ENCODE measurements around the gene ZNF597.
"Not testable (repeated sequence)": the region's sequence is repeated elsewhere in the genome, so short reads cannot be mapped to it uniquely, and the experiment has no call there.

ZNF597 gene

DNA sequence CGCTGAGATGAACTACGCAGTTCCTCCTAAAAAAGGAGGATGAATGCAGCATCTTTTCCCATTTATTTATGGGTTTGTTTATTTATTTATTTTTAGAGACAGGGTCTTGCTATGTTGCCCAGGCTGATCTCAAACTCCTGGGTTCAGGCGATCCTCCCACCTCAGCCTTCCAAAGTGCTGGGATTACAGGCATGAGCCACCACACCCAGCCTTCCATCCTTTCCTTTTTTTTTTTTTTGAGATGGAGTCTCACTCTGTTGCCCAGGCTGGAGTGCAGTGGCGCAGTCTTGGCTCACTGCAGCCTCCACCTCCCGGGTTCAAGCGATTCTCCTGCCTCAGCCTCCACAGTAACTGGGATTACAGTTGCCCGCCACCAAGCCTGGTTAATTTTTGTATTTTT, 31.6 kb upstream of the ZNF597 start:
- H2AK5ac ChIP-seq (ENCODE audit: low read length); H2AFZ ChIP-seq (ENCODE audit: insufficient read depth, low read length, poor library complexity); H2BK12ac ChIP-seq (ENCODE audit: low read length); H3K4me1 ChIP-seq (ENCODE audit: control insufficient read depth in 1 of 2, insufficient read depth in 2 of 2, low read length in 2 of 2); H3K4me3 ChIP-seq (ENCODE audit: low read depth, low read length); H3K27me3 ChIP-seq (ENCODE audit: insufficient read depth, low read length); H3K27ac ChIP-seq (ENCODE audit: low read depth, low read length); H3K18ac ChIP-seq (ENCODE audit: low read length); H3K9ac ChIP-seq (ENCODE audit: low read length); H4K91ac ChIP-seq (ENCODE audit: low read depth, low read length); H2BK5ac ChIP-seq (ENCODE audit: low read depth, low read length, poor library complexity); H3K79me2 ChIP-seq (ENCODE audit: control insufficient read depth, insufficient read depth, low read length, poor library complexity); H3K4me2 ChIP-seq (ENCODE audit: low read length); H3K9me3 ChIP-seq (ENCODE audit: insufficient read depth, low read depth, low read length); H3K79me1 ChIP-seq (ENCODE audit: low read length); H2BK120ac ChIP-seq (ENCODE audit: insufficient read depth, low read length, poor library complexity); H3K4ac ChIP-seq (ENCODE audit: low read depth, low read length); H4K12ac ChIP-seq (ENCODE audit: low read depth, low read length); H4K8ac ChIP-seq (ENCODE audit: low read depth, low read length); H3K14ac ChIP-seq (ENCODE audit: low read length); H3K23ac ChIP-seq (ENCODE audit: low read length); DNase-seq: not testable (repeated sequence)
- peaks cover 14 to 17% of the 10 kb centered on the region in 2 experiments for H3K36me3 ChIP-seq (ENCODE audit: control insufficient read depth in 1 of 2, insufficient read depth in 2 of 2, low read length in 2 of 2)
- WGBS (ENCODE audit: extremely low coverage, insufficient coverage, insufficient read length), result no CpG with 5 or more reads among the region's 7 CpGs

DNA sequence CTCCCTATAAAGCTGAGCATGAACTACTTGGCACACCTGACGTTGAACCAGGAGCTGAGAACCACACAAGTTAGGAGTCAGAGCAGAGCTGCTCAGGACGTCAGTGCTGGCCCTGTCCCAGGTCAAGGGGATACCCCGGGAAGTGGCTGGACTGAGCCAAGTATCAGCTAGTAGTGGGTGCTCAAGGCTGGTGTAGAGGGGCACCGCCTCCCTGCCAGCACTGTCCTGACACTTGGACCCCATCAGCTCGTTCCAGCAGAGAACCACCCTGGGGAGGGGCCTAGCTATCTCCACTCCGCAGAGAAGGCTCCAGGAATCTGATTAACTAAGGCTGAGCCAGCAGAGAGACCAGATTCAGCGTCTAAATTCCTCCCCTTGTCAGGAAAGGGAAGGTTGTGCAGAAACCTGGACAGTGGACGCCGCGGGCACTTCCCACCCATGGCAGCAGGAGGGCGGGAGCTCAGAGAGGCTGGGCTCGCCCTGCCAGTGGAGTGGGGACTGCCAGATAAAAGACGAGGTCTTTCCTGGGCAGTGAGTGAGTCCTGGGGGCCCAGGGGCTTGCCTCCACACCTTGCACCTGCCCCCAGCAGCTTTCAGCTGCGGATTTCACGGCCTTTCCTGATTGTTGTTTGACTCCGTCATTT, 31.0 kb upstream of the ZNF597 start:
- WGBS (ENCODE audit: extremely low coverage, insufficient coverage, insufficient read length), result no CpG with 5 or more reads among the region's 16 CpGs

DNA sequence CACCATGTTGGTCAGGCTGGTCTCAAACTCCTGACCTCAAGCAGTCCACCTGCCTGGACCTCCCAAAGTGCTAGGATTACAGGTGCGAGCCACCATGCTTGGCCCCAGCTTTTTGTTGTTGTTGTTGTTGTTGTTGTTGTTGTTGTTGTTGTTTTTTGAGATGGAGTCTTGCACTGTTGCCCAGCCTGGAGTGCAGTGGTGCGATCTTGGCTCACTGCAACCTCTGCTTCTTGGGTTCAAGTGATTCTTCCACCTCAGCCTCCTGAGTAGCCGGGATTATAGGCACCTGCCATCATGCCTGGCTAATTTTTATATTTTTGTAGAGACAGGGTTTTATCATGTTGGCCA, 30.3 kb upstream of the ZNF597 start:
- not testable (repeated sequence) for H3K27ac ChIP-seq (ENCODE audit: low read depth, low read length); H2AFZ ChIP-seq (ENCODE audit: insufficient read depth, low read length, poor library complexity); H3K9ac ChIP-seq (ENCODE audit: low read length); H3K14ac ChIP-seq (ENCODE audit: low read length); H3K4me3 ChIP-seq (ENCODE audit: low read depth, low read length); DNase-seq; H2BK120ac ChIP-seq (ENCODE audit: insufficient read depth, low read length, poor library complexity); H3K4me2 ChIP-seq (ENCODE audit: low read length); H3K4me1 ChIP-seq (ENCODE audit: control insufficient read depth in 1 of 2, insufficient read depth in 2 of 2, low read length in 2 of 2); H2AK5ac ChIP-seq (ENCODE audit: low read length); H3K4ac ChIP-seq (ENCODE audit: low read depth, low read length); H3K9me3 ChIP-seq (ENCODE audit: insufficient read depth, low read depth, low read length); H3K79me2 ChIP-seq (ENCODE audit: control insufficient read depth, insufficient read depth, low read length, poor library complexity); H3K27me3 ChIP-seq (ENCODE audit: insufficient read depth, low read length); H2BK5ac ChIP-seq (ENCODE audit: low read depth, low read length, poor library complexity); H4K91ac ChIP-seq (ENCODE audit: low read depth, low read length); H2BK12ac ChIP-seq (ENCODE audit: low read length); H3K79me1 ChIP-seq (ENCODE audit: low read length); H4K12ac ChIP-seq (ENCODE audit: low read depth, low read length); H3K23ac ChIP-seq (ENCODE audit: low read length); H3K18ac ChIP-seq (ENCODE audit: low read length); H4K8ac ChIP-seq (ENCODE audit: low read depth, low read length)
- peaks cover 8 to 10% of the 10 kb centered on the region in 2 experiments for H3K36me3 ChIP-seq (ENCODE audit: control insufficient read depth in 1 of 2, insufficient read depth in 2 of 2, low read length in 2 of 2)
- no CpG with 5 or more reads among the region's 3 CpGs for WGBS (ENCODE audit: extremely low coverage, insufficient coverage, insufficient read length)

More for the DNA sequence above, 31.0 kb upstream of the ZNF597 start:
- H2BK120ac ChIP-seq (ENCODE audit: insufficient read depth, low read length, poor library complexity), result no peak overlapping the region
- H2BK5ac ChIP-seq (ENCODE audit: low read depth, low read length, poor library complexity), result no peak overlapping the region
- no peak overlapping the region for H3K18ac ChIP-seq (ENCODE audit: low read length)
- H3K4me2 ChIP-seq (ENCODE audit: low read length), result no peak overlapping the region
- no peak overlapping the region for H2AK5ac ChIP-seq (ENCODE audit: low read length)
- no peaks in the 10 kb centered on the region for H3K27me3 ChIP-seq (ENCODE audit: insufficient read depth, low read length)
- peaks cover 11 to 12% of the 10 kb centered on the region in 2 experiments for H3K36me3 ChIP-seq (ENCODE audit: control insufficient read depth in 1 of 2, insufficient read depth in 2 of 2, low read length in 2 of 2)
- H2BK12ac ChIP-seq (ENCODE audit: low read length), result no peak overlapping the region
- H3K79me2 ChIP-seq (ENCODE audit: control insufficient read depth, insufficient read depth, low read length, poor library complexity), result peaks cover 5% of the 10 kb centered on the region
- H3K23ac ChIP-seq (ENCODE audit: low read length), result no peak overlapping the region
- H4K8ac ChIP-seq (ENCODE audit: low read depth, low read length), result no peak overlapping the region
- H3K27ac ChIP-seq (ENCODE audit: low read depth, low read length), result no peak overlapping the region
- H3K4me1 ChIP-seq (ENCODE audit: control insufficient read depth in 1 of 2, insufficient read depth in 2 of 2, low read length in 2 of 2), result peaks cover 0 to 3% of the 10 kb centered on the region in 2 experiments
- H3K4me3 ChIP-seq (ENCODE audit: low read depth, low read length), result no peak overlapping the region
- H4K12ac ChIP-seq (ENCODE audit: low read depth, low read length), result no peak overlapping the region
- H3K79me1 ChIP-seq (ENCODE audit: low read length), result no peaks in the 10 kb centered on the region
- H2AFZ ChIP-seq (ENCODE audit: insufficient read depth, low read length, poor library complexity), result no peak overlapping the region
- no peak overlapping the region for H4K91ac ChIP-seq (ENCODE audit: low read depth, low read length)
- H3K9me3 ChIP-seq (ENCODE audit: insufficient read depth, low read depth, low read length), result no peaks in the 10 kb centered on the region
- DNase-seq, result no peak
- peak overlapping the region; percentile 33 for H3K4ac ChIP-seq (ENCODE audit: low read depth, low read length)
- H3K14ac ChIP-seq (ENCODE audit: low read length), result no peak overlapping the region
- no peak overlapping the region for H3K9ac ChIP-seq (ENCODE audit: low read length)

DNA sequence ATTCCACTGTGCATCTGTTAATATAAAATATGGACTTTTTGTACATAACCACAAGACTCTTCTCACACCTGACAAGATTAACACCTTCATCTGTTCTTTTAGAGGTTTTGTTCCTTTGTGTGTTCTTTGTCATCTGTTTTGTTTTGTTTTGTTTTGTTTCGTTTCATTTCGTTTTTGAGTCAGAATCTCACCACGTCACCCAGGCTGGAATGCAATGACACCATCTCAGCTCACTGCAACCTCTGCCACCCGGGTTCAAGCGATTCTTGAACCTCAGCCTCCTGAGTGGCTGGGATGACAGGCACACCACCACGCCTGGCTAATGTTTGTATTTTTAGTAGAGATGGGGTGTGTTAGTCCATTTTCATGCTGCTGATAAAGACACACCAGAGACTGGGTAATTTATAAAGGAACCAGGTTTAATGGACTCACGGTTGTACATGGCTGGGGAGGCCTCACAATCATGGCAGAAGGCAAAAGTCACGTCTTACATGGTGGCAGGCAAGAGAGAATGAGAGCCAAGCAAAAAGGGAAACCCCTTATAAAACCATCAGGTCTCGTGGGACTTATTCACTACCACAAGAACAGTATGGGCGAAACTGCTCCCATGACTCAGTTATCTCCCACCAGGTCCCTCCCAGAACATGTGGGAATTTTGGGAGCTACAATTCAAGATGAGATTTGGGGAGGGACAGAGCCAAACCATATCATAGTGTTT, 29.7 kb upstream of the ZNF597 start:
- Histone ChIP-seq H3K27ac (ENCODE audit: low read depth, low read length) (no peak overlapping the region), H3K9me3 (ENCODE audit: insufficient read depth, low read depth, low read length) (no peaks in the 10 kb centered on the region), H2AFZ (ENCODE audit: insufficient read depth, low read length, poor library complexity) (no peak overlapping the region), H3K9ac (ENCODE audit: low read length) (no peak overlapping the region), H2BK5ac (ENCODE audit: low read depth, low read length, poor library complexity) (no peak overlapping the region), H3K18ac (ENCODE audit: low read length) (no peak overlapping the region), H3K4me3 (ENCODE audit: low read depth, low read length) (no peak overlapping the region), H4K91ac (ENCODE audit: low read depth, low read length) (no peak overlapping the region), H4K8ac (ENCODE audit: low read depth, low read length) (no peak overlapping the region), H3K4ac (ENCODE audit: low read depth, low read length) (no peak overlapping the region), H4K12ac (ENCODE audit: low read depth, low read length) (no peak overlapping the region), H3K79me1 (ENCODE audit: low read length) (no peaks in the 10 kb centered on the region), H3K14ac (ENCODE audit: low read length) (no peak overlapping the region), H3K36me3 (ENCODE audit: control insufficient read depth in 1 of 2, insufficient read depth in 2 of 2, low read length in 2 of 2) (peaks cover 9 to 10% of the 10 kb centered on the region in 2 experiments), H3K79me2 (ENCODE audit: control insufficient read depth, insufficient read depth, low read length, poor library complexity) (peaks cover 7% of the 10 kb centered on the region), H2AK5ac (ENCODE audit: low read length) (no peak overlapping the region), H3K4me1 (ENCODE audit: control insufficient read depth in 1 of 2, insufficient read depth in 2 of 2, low read length in 2 of 2) (no peaks in the 10 kb centered on the region), H2BK12ac (ENCODE audit: low read length) (no peak overlapping the region), H2BK120ac (ENCODE audit: insufficient read depth, low read length, poor library complexity) (no peak overlapping the region), H3K23ac (ENCODE audit: low read length) (no peak overlapping the region), H3K4me2 (ENCODE audit: low read length) (no peak overlapping the region), H3K27me3 (ENCODE audit: insufficient read depth, low read length) (no peaks in the 10 kb centered on the region)
- WGBS (ENCODE audit: extremely low coverage, insufficient coverage, insufficient read length), result no CpG with 5 or more reads among the region's 10 CpGs
- no peak for DNase-seq
